Stimulated activated CD4-positive, alpha-beta T cell treated with anti-CD3 and anti-CD28 coated beads, Interleukin-2, amount 100 ng/mL, for 24 hours (primary cell): ENCODE data around the gene ZMYM3.
A peak's percentile ranks its signal among the peaks of the same experiment; 100 is the strongest.

Source experiments
- DNase-seq, 2 donors: peaks; one replicate each; pipeline ENCODE4 v3.0.0-alpha.2; 2020

ZMYM3 gene

GRCh38 chrX:71252221-71252620 is 1.7 kb downstream of the ZMYM3 start:
- no peak for DNase-seq

- DNase-seq: peak; percentile 32 to 52
Observed at GRCh38 chrX:71251466-71251973, 2.4 kb downstream of the ZMYM3 start.

- DNase-seq: no peak
Observed at GRCh38 chrX:71250841-71251240, 3.1 kb downstream of the ZMYM3 start.

- DNase-seq: no peak
Observed at GRCh38 chrX:71245159-71245558, 8.8 kb downstream of the ZMYM3 start.

GRCh38 chrX:71244359-71245128 is 9.4 kb downstream of the ZMYM3 start:
- DNase-seq: no peak

- no peak for DNase-seq
Observed at GRCh38 chrX:71241301-71241700, 12.6 kb downstream of the ZMYM3 start.

- no peak for DNase-seq
Observed at GRCh38 chrX:71239781-71240180, 14.2 kb downstream of the ZMYM3 start.

GRCh38 chrX:71236836-71237235 is 17.1 kb downstream of the ZMYM3 start:
- no peak for DNase-seq

- DNase-seq: no peak
Observed at GRCh38 chrX:71235482-71235881, 18.5 kb downstream of the ZMYM3 start.

GRCh38 chrX:71228063-71228642 is 25.8 kb downstream of the ZMYM3 start:
- no peak for DNase-seq

GRCh38 chrX:71227370-71228062 is 26.4 kb downstream of the ZMYM3 start:
- no peak for DNase-seq

GRCh38 chrX:71225676-71226075 is 28.3 kb downstream of the ZMYM3 start:
- no peak for DNase-seq

GRCh38 chrX:71225009-71225408 is 28.9 kb downstream of the ZMYM3 start:
- DNase-seq: no peak

- no peak for DNase-seq
Observed at GRCh38 chrX:71224098-71224708, 29.7 kb downstream of the ZMYM3 start.

GRCh38 chrX:71222929-71223328 is 31.0 kb downstream of the ZMYM3 start, which contains the start of gene GJB1:
Gene GJB1, plus strand, starts transcription at chrX:71223224. Its CDS starts 484 bp downstream, at chrX:71223708.
- DNase-seq: no peak

GRCh38 chrX:71221145-71221544 is 32.8 kb downstream of the ZMYM3 start:
- DNase-seq: no peak

GRCh38 chrX:71217298-71217697 is 36.6 kb downstream of the ZMYM3 start:
- DNase-seq: no peak

GRCh38 chrX:71216485-71216884 is 37.5 kb downstream of the ZMYM3 start:
- DNase-seq: no peak

- DNase-seq: no peak
Observed at GRCh38 chrX:71215338-71215912, 38.5 kb downstream of the ZMYM3 start.

GRCh38 chrX:71214604-71215337 is 39.2 kb downstream of the ZMYM3 start:
- no peak for DNase-seq

GRCh38 chrX:71214152-71214551 is 39.8 kb downstream of the ZMYM3 start:
- no peak for DNase-seq

GRCh38 chrX:71212536-71212935 is 41.4 kb downstream of the ZMYM3 start:
- no peak for DNase-seq
